HuH-7 (cell line): ENCODE data around the gene RPF1.
"Not testable (repeated sequence)": the region's sequence is repeated elsewhere in the genome, so short reads cannot be mapped to it uniquely, and the experiment has no call there.

Source experiments
- DNase-seq: peaks from one replicate; pipeline ENCODE4 v3.0.0; 2011; ENCODE audit warnings: low spot score

Gene RPF1, protein sequence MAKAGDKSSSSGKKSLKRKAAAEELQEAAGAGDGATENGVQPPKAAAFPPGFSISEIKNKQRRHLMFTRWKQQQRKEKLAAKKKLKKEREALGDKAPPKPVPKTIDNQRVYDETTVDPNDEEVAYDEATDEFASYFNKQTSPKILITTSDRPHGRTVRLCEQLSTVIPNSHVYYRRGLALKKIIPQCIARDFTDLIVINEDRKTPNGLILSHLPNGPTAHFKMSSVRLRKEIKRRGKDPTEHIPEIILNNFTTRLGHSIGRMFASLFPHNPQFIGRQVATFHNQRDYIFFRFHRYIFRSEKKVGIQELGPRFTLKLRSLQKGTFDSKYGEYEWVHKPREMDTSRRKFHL

DNA sequence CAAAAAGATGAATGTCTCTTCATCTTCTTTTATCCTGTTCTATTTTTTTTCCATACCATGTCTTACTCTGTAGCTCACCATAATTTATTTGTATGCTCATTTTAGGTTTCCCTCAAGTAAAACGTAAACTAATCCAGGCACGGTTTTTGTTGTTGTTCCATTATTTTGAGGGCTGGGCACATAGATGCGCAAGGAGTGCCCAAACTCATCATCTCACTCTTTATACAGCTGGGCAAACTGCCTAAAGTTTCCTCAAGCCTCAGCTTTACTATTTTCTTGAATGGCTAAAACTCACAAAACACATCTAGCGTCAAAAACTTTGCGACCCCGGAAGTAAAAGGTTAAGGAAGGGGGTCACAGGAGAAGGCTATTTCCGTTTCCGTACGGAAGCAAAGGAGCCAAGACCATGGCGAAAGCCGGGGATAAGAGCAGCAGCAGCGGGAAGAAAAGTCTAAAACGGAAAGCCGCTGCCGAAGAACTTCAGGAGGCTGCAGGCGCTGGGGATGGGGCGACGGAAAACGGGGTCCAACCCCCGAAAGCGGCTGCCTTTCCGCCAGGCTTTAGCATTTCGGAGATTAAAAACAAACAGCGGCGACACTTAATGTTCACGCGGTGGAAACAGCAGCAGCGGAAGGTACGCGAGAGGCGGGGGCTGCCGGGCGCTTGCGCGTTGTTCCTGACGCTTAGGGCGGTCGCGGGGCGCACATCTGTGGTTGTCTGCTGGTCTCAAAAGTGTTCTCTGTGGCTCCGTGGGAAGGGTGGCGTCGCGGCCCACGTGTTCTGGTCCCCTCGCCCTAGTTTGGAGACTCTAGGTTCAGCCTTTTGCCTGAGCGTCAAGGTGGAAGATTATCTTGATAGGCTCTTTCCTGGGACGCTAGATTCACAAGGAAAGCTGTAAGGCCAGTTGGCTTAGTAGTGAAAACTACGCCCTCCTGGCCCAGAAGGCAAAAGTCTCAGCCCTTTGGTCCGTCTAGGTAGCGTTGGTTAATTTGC is at the start of gene RPF1:
TSS of gene RPF1 (plus strand) at position 391 of the 993 bp plus-strand sequence. CDS start at position 407, 16 bp downstream.
- peak; percentile 51 for DNase-seq

DNA sequence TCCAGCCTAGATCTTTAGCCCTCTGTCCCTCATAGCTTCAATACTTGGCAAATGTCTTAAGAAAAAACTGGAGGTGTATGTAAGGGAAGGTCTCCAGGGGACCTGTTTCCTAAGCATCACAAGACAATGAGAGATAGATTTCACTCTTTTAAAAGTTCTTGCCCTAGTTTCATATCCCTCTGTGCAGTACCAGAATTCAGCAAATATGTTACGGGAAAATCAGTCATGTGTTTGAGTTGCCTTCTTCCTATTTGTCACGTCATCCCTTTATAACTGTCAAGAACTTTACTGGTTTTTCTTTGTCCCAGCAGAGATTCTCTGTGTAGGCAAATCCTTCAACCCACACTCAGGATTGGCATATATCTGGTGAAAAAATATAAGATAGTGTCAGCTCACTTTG is 48.5 kb upstream of the RPF1 start:
- no peak for DNase-seq

DNA sequence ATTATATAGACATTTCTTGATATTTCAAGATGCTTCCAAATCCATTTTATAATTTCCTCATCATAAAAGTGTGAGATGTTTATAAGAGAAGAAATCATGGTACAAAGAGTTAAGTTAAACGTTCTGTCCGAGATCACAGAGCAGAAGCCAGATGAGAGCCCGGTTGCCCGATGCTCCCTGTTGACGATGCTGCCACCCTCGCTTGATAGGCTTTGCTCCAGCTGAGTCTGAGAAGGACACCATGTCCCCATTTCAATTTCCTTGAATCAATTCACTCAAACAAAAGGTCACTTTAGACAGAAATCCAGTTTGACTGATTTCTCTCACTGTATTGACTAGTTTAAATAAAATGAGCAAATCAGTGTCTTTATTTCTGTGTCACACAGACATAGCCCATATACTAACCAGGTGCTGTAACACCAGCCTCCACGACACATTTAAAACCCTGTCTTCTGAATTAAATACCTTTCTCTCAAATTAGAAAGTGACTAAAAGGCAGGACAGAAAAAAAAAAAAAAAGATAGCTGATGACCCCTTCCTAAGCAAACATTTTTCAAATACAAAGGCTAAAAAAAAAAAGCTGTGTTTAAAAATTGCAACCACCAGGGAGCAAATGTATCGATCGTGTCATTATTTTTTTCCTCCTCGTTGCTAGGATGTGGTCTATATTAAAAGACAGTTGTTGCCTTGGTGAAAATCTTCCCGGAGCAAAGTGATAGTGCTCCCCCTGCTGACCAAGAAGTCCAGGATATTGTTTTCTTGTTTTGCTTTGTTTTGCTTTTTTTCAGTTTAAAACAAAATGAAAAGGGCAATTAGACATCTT is 45.6 kb upstream of the RPF1 start:
- peak; percentile 44 for DNase-seq

DNA sequence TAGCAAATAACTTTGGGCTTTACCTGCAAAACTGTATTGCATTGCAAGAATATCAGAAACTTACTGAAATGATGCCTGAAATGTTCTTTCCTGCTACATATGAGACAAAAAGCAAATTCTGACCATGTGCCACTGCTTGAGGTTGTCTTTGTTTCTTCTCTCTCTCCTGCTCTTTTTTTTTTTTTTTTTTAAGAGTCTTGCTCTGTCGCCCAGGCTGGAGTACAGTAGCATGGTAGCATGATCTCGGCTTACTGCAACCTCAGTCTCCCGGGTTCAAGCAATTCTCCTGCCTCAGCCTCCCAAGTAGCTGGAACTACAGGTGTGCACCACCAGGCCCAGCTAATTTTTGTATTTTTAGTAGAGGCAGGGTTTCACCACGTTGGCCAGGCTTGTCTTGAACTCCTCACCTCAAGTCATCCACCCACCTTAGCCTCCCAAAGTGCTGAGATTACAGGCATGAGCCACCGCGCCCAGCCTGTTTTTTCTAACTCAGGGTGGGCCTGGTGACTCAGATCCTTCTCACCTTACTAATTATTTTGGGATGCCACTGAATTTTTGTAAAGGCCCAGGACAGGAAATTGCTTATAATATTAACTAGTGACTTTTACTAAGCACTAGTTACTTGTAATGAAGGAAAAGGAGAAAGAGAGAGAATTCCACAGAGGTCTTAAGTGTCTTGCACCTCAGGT is 44.8 kb upstream of the RPF1 start:
- no peak for DNase-seq

DNA sequence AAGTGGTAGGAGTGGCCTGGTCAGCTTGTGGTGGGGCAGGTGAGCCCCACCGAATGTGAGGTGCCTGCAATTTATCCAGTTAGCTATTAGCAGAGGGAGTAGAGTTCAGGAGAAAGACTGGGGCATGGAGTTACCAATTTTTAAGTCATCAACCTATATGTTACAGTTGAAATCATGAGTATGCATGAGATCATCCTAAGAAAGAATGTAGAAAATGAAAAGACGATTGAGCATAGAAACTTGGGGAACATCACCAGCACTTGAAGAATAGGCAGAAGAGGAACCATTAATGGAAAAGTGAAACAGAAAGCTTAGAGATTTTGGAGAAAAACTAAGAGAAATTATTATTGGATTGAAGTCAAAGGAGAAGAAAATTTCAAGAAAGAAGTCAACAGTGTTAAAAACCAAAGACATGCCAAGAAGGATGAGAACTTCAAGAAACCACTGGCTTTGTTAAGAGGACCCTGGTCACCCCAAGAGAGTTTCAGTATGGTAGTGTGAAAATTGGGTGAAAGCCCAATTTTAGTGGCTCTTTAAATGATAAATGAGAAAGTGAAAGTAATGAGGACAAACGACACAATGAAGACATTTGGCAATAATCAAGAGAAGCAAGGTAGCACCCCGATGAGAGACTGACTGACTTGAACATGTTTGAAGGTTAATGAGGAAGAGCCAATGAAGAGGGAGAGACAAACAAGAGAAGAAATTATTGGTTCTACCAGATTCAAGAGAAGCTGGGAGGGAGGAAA is 44.1 kb upstream of the RPF1 start:
- no peak for DNase-seq

DNA sequence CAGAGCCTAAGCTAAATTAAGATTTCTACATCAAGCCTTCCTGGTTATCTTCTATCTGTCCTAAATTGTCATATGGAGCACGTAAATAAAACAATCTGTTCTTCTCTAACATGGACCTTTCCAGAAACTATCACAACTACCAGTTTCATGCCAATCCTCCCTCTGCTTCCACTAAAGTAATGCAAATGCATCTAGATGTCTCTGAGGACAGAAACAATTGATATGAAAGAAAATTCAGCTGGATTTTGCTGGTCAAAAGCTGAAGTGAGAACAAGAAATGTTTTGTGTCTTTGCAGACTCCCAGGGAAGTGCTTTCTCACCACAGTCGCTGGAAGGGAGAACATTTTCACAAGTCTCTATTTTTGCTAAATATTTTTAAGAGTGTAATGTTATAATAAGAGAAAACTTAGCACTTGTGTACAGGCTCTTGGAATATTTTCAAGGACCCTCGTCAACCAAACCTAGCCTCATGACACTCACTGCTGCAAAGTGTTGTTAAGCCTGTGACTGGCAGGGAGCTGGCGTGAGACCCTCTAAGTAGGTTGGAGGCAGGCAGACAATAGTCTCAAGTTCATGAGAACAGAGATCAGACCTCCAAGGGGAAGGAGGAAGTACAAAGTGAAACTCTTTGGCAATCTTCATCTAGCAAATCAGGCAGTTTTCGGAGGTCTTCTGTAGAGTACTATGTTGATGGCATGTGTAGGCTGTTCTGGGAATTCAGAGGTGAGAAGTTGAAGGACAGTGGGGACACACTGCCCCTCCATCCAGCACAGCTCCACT is 42.0 kb upstream of the RPF1 start:
- no peak for DNase-seq

DNA sequence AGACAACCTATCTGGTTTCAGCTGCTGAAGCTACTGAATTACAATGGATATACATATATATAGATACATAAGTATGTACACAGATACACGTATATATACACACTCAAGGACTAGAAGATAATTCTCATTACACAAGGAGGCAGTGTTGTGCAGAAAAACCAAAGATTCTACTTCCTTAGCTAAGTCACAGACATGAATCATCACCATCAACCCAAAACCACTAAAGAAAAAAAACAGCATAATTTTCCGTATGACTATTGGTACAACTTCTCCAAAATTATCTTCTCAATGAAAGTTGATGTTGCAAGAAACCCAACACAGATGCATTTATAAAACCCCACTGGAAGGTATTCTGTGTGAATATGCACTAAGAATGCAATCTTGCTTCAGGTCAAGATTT is 36.8 kb upstream of the RPF1 start:
- DNase-seq: no peak

DNA sequence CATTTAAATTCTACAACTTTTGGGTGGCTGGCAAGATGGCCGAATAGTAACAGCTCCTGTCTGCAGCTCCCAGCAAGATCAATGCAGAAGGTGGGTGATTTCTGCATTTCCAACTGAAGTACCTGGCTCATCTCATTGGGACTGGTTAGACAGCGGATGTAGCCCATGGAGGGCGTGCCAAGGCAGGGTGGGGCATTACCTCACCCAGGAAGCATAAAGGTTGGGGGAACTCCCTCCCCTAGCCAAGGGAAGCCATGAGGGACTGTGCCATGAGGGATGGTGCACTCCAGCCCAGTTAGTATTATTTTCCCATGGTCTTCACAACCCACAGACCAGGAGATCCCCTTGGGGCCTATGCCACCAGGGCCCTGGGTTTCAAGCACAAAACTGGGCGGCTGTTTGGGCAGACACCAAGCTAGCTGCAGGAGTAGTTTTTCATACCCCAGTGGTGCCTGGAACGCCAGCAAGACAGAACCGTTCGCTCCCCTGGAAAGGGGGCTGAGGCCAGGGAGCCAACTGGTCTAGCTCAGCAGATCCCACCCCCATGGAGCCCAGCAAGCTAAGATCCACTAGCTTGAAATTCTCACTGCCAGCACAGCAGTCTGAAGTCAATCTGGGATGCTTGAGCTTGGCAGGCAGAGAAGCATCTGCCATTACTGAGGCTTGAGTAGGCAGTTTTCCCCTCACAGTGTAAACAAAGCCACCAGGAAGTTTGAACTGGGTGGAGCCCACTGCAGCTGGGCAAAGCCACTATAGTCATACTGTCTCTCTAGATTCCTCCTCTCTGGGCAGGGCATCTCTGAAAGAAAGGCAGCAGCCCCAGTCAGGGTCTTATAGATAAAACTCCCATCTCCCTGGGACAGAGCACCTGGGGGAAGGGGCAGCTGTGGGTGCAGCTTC is 36.1 kb upstream of the RPF1 start:
- DNase-seq: not testable (repeated sequence)

DNA sequence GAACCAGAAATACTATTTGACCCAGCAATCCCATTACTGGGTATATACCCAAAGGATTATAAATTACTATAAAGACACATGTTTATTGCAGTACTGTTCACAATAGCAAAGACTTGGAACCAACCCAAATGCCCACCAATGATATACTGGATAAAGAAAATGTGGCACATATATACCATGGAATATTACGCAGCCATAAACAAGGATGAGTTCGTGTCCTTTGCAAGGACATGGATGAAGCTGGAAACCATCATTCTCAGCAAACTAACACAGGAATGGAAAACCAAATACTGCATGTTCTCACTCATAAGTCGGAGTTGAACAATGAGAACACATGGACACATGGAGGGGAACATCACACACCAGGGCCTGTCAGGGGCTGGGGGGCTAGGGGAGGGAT is 30.4 kb upstream of the RPF1 start:
- not testable (repeated sequence) for DNase-seq

DNA sequence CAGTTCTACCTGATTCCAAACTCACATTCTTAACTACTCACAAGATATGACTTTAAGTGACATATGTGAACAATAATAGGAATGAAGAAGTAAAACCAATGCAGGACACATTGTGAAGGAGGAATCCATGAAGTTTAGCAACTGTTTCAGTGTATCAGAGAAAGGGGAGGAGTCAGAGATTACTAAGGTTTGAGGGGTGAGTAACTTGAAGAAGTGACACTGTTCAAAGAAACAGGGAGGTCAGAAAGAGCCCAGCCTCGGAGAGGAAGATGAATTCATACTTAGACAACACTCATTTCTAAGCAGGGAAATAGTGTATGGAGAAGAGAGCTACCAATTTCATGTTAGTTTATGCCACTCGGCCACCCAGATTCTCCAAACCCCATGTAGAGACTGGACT is 28.2 kb upstream of the RPF1 start:
- no peak for DNase-seq

DNA sequence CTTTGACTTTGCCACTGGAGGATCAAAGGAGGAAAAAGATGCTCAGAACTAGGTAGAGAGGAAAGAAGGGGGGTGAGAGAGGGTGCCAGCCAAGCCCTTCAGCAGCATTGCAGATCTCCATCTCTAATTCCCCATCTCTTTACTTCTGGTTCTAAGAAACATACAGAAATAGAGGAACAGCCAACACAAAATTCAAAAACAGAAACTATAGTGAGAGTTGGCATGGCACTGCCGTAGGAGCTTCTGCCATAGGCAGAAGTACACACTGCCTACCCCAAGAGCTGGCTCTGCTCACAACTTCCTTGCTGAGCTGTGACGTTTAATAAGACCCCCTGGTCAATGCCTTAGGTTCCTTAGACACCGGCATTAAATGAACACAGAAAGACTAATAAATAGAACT is 26.6 kb upstream of the RPF1 start:
- DNase-seq: no peak

DNA sequence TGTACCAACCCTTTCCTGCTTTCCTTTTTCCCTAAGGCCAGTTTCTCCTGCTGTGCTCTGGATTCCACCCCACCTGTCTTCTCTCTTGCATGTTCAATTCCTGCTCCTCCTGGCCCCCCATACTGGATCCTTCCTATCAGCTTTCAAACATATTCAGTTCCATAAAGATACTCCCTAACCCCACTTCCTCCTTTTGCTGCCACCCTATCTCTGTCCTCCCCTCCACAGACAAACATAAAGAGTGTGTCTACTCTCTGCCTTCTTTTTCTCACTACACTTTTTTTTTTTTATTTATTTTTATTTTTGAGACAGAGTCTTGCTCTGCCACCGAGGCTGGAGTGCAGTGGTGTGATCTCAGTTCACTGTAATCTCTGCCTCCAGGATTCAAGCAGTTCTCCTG is 16.9 kb upstream of the RPF1 start:
- DNase-seq: no peak

DNA sequence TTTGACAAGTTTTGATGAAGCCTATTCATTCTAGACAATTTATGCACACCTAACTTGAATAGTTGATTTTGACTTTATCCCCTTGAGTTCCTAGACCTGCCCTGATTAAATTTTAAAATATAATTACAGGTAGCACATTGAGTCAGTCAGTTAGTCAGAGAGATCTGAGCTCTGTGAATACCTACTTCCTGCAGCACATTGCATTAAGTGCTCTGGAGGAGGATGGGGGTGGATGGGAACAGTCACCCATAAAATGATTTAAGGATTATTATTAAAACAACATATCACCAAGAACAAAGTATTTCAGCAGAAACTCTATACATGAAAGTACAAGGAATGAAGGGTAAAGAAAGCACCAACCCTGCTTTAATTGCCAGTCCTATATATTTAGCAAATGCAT is 11.8 kb upstream of the RPF1 start:
- DNase-seq: no peak

DNA sequence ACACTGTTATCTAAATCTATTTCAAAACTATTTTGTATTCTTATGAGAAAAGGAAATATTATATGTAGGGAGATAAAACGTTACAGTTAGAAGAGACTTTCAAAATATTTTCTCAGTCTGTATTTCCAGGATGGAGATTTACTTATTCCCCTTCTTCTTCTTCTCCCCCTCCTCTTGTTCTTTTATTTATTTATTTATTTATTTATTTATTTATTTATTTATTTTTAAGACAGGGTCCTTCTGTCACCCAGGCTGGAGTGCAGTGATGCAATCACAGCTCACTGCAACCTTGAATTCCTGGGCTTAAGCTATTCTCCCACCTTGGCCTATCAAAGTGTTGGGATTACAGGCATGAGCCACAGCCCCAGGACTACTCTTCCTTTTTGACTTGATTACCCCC is 2.8 kb upstream of the RPF1 start:
- DNase-seq: no peak

DNA sequence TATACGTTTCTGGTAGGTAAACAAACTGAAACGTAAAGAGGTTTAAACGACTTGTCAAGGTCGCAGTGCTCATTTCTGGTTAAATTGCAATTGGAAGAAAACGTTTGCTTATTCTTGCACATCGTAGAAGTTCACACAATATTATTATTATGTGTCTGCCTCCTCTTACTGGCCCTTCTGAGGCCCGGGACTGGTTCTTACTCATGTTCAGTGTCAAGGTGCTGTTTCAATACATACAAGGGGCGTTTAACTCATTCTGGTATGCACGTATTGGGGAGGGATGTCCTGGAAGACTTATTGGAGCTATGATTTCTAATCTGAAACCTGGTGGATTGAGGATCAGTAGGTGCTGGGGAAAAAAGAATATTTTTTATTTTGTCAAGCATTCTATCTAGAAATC is 932 bp downstream of the RPF1 start:
- no peak for DNase-seq

DNA sequence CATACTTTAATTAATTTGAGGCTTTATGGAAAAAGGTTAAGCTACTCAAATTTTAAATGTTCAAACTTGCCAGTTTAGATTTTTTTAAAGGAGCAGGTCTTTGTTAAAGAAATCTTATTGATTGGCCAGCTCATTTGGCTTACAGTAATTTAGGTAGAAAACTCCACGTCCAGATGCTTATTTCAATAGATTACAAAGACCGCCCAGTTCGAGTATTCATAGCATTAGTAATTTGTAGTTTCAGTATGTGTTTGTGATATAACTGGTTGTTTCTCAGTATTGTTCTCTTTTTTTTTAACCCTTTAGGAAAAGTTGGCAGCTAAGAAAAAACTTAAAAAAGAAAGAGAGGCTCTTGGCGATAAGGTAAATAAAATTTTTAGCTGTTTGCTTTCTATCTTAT is 1.6 kb downstream of the RPF1 start:
- DNase-seq: no peak

DNA sequence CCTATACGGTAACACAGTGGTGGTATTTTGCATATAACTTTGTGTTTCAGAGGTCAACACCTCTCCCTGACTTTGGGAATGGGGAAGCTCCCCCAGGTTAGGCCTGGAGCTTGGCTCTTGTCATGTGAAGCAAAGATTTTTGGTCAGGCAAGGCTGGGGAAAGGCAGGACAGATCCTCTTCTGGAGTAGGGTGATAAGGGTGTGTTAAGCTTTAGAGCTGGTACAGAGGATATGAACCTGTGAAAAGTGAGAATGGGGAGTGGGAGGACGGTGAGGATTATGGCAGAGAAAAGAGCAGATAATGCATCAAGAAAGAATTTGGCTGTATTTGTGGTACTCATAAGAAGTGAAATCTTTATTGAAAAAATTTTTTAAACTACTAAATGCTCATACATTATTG is 2.3 kb downstream of the RPF1 start:
- no peak for DNase-seq

DNA sequence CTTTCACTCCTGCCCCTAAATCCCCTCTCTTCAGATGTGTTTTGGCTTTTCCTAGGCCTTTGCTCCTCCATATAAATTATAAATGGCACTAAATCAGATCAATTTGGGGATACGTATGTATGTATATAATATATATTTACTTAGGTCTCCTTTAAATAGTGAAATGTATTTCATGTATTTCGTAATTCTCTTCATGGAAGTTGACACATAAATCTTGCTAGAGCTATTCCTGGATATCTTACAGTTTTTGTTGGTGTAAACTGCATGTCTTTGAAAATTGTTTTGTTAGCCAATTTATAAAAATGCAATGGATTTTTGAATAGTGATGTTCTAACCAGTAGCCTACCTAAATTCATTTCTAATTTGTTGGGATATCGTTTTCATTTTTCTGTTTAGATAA is 9.0 kb downstream of the RPF1 start:
- DNase-seq: no peak

DNA sequence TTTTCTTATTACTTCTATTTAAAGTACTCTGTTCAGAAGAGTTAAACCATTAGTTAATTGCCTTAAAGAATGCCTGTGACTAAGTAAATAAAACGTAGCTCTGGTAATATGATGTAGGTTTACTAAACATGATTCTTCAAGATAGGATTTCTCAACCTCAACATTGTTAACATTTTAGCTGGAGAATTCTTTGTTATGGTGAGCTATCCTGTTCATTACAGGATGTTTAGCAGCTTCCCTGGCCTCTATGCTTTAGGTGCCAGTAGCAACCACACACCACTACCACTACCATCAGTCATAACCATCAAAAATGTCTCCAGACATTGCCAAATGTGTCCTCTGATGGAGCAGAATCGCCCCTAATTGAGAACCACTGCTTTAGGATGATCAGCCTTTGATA is 10.7 kb downstream of the RPF1 start:
- DNase-seq: no peak
